HEK293 (cell line): ENCODE data around the gene LRRK1.

Source experiments
- CTCF ChIA-PET: fragments of 350-600 bp; formaldehyde crosslinking; extraction: SDS; loops from one replicate; lab custom pipeline; 2021; ENCODE audit warnings: antibody characterized with exemption; lab: Yijun Ruan, JAX
- POLR2A ChIA-PET: fragments of 300-600 bp; formaldehyde crosslinking; extraction: SDS; loops from one replicate; lab custom pipeline; 2020; ENCODE audit warnings: antibody characterized with exemption, inconsistent platforms; lab: Yijun Ruan, JAX
- H3K27ac ChIP-seq: fragments of 200-500 bp; sonication (Bioruptor generic); 2 replicates; pipeline ENCODE4 v1.5.1; 2014; ENCODE audit warnings: low read depth, low read length, control low read depth, inconsistent platforms; ENCODE audit errors: extremely low read depth
- H3K36me3 ChIP-seq, 2 experiments: fragments of 200-500 bp in 1 of 2; sonication (Bioruptor generic) in 1 of 2; 1 replicate in 1 of 2; 2 replicates in 1 of 2; pipeline ENCODE4 v1.5.1; 2014 to 2017; ENCODE audit warnings: inconsistent platforms in 2 of 2, low read length in 2 of 2; ENCODE audit not compliant: control insufficient read depth in 2 of 2, insufficient read depth in 1 of 2
- H3K4me1 ChIP-seq: fragments of 200-500 bp; sonication (Bioruptor generic); 2 replicates; pipeline ENCODE4 v1.5.1; 2014; ENCODE audit warnings: mild to moderate bottlenecking, low read length, inconsistent platforms; ENCODE audit not compliant: control insufficient read depth, insufficient read depth
- H3K4me3 ChIP-seq: 2 replicates; pipeline ENCODE4 v1.5.1; 2011; ENCODE audit warnings: low read depth, mild to moderate bottlenecking, control low read depth, low read length, moderate library complexity
- H3K9me3 ChIP-seq: fragments of 200-500 bp; sonication (Bioruptor generic); 2 replicates; pipeline ENCODE4 v1.5.1; 2014; ENCODE audit warnings: low read depth, low read length, inconsistent platforms; ENCODE audit not compliant: control insufficient read depth, insufficient read depth
- BCL6B ChIP-seq: fragments of 450-650 bp; formaldehyde crosslinking; IDR thresholded peaks from 2 replicates; pipeline ENCODE4 v1.5.1; 2017; ENCODE audit warnings: missing biosample characterization, missing genetic modification characterization
- FEZF1 ChIP-seq: fragments of 450-650 bp; formaldehyde crosslinking; IDR thresholded peaks from 2 replicates; pipeline ENCODE4 v1.5.1; 2016; ENCODE audit warnings: missing biosample characterization, missing genetic modification characterization
- GLI2 ChIP-seq: fragments of 450-650 bp; formaldehyde crosslinking; IDR thresholded peaks from 2 replicates; pipeline ENCODE4; 2017; ENCODE audit warnings: missing biosample characterization, missing genetic modification characterization, low read depth, borderline replicate concordance
- HOXC10 ChIP-seq: sonication (generic); formaldehyde crosslinking; IDR thresholded peaks from 2 replicates; pipeline ENCODE4 v1.8.1; 2023; ENCODE audit warnings: mild to moderate bottlenecking, missing genetic modification reagents
- OSR2 ChIP-seq: fragments of 450-650 bp; formaldehyde crosslinking; IDR thresholded peaks from 2 replicates; pipeline ENCODE4 v1.5.1; 2016; ENCODE audit warnings: missing biosample characterization, missing genetic modification characterization
- PRDM10 ChIP-seq: fragments of 450-650 bp; formaldehyde crosslinking; IDR thresholded peaks from 2 replicates; pipeline ENCODE4 v1.5.1; 2016; ENCODE audit warnings: missing biosample characterization, missing genetic modification characterization
- ZFP69B ChIP-seq: fragments of 450-650 bp; formaldehyde crosslinking; IDR thresholded peaks from 2 replicates; pipeline ENCODE4 v1.5.1; 2016; ENCODE audit warnings: missing biosample characterization, missing genetic modification characterization
- ZNF121 ChIP-seq: fragments of 450-650 bp; formaldehyde crosslinking; IDR thresholded peaks from 2 replicates; pipeline ENCODE4 v1.5.1; 2016; ENCODE audit warnings: missing biosample characterization, missing genetic modification characterization
- ZNF133 ChIP-seq: fragments of 450-650 bp; formaldehyde crosslinking; IDR thresholded peaks from 2 replicates; pipeline ENCODE4 v1.5.1; 2016; ENCODE audit warnings: missing biosample characterization, missing genetic modification characterization
- ZNF146 ChIP-seq: fragments of 450-650 bp; formaldehyde crosslinking; IDR thresholded peaks from 2 replicates; pipeline ENCODE4 v1.5.1; 2016; ENCODE audit warnings: missing biosample characterization, missing genetic modification characterization
- ZNF292 ChIP-seq: fragments of 450-650 bp; formaldehyde crosslinking; IDR thresholded peaks from 2 replicates; pipeline ENCODE4 v1.5.1; 2016; ENCODE audit warnings: low read depth, missing biosample characterization, missing genetic modification characterization, borderline replicate concordance
- ZNF302 ChIP-seq: fragments of 450-650 bp; formaldehyde crosslinking; IDR thresholded peaks from 2 replicates; pipeline ENCODE4 v1.5.1; 2016; ENCODE audit warnings: missing biosample characterization, missing genetic modification characterization, low read depth
- ZNF394 ChIP-seq: fragments of 450-650 bp; formaldehyde crosslinking; IDR thresholded peaks from 2 replicates; pipeline ENCODE4 v1.5.1; 2016; ENCODE audit warnings: missing biosample characterization, missing genetic modification characterization, mild to moderate bottlenecking, moderate library complexity, borderline replicate concordance
- ZNF658 ChIP-seq: fragments of 450-650 bp; formaldehyde crosslinking; IDR thresholded peaks from 2 replicates; pipeline ENCODE4; 2016; ENCODE audit warnings: missing biosample characterization, missing genetic modification characterization
- ZNF701 ChIP-seq: fragments of 450-650 bp; formaldehyde crosslinking; IDR thresholded peaks from 2 replicates; pipeline ENCODE4 v1.5.1; 2016; ENCODE audit warnings: missing biosample characterization, missing genetic modification characterization
- ZNF843 ChIP-seq: fragments of 450-650 bp; formaldehyde crosslinking; IDR thresholded peaks from 2 replicates; pipeline ENCODE4 v1.5.1; 2016; ENCODE audit warnings: missing biosample characterization, missing genetic modification characterization
- ZSCAN23 ChIP-seq: fragments of 450-650 bp; formaldehyde crosslinking; IDR thresholded peaks from 2 replicates; pipeline ENCODE4 v1.5.1; 2016; ENCODE audit warnings: missing biosample characterization, missing genetic modification characterization
- ZSCAN5A ChIP-seq: fragments of 450-650 bp; formaldehyde crosslinking; IDR thresholded peaks from 2 replicates; pipeline ENCODE4 v1.5.1; 2016; ENCODE audit warnings: missing biosample characterization, missing genetic modification characterization
- TF ChIP-seq, protein P1 (sequence below): fragments of 450-650 bp; formaldehyde crosslinking; IDR thresholded peaks from 2 replicates; pipeline ENCODE4 v1.5.1; 2016; ENCODE audit warnings: missing biosample characterization, missing genetic modification characterization
- TF ChIP-seq, protein P2 (sequence below): fragments of 450-650 bp; formaldehyde crosslinking; IDR thresholded peaks from 2 replicates; pipeline ENCODE4 v1.5.1; 2016; ENCODE audit warnings: missing biosample characterization, missing genetic modification characterization

LRRK1 gene

GRCh38 chr15:101048176-101048575, 129.0 kb downstream of the LRRK1 start:
- TF ChIP-seq GLI2 (tag by site-specific recombination) (no peak), ZSCAN23 (tag by site-specific recombination) (no peak), BCL6B (no peak), ZNF701 (tag by site-specific recombination) (no peak), ZNF302 (tag by site-specific recombination) (no peak), ZNF121 (tag by site-specific recombination) (no peak), ZSCAN5A (tag by site-specific recombination) (no peak), ZNF394 (tag by site-specific recombination) (no peak), HOXC10 (no peak), PRDM10 (no peak), FEZF1 (tag by site-specific recombination) (no peak), ZNF146 (tag by site-specific recombination) (no peak), ZNF133 (tag by site-specific recombination) (no peak), ZFP69B (no peak), ZNF843 (tag by site-specific recombination) (no peak), ZNF292 (tag by site-specific recombination) (no peak), ZNF658 (tag by site-specific recombination) (no peak), OSR2 (tag by site-specific recombination) (no peak)
- TF ChIP-seq, protein P1, sequence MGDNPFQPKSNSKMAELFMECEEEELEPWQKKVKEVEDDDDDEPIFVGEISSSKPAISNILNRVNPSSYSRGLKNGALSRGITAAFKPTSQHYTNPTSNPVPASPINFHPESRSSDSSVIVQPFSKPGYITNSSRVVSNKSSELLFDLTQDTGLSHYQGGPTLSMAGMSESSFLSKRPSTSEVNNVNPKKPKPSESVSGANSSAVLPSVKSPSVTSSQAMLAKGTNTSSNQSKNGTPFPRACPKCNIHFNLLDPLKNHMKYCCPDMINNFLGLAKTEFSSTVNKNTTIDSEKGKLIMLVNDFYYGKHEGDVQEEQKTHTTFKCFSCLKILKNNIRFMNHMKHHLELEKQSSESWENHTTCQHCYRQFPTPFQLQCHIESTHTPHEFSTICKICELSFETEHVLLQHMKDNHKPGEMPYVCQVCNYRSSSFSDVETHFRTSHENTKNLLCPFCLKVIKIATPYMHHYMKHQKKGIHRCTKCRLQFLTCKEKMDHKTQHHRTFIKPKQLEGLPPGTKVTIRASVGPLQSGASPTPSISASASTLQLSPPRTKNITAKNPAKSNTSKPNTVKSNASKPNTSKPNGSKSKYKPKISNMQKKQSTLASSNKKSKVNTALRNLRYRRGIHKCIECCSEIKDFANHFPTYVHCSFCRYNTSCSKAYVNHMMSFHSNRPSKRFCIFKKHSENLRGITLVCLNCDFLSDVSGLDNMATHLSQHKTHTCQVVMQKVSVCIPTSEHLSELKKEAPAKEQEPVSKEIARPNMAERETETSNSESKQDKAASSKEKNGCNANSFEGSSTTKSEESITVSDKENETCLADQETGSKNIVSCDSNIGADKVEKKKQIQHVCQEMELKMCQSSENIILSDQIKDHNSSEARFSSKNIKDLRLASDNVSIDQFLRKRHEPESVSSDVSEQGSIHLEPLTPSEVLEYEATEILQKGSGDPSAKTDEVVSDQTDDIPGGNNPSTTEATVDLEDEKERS (tag by site-specific recombination), result no peak
- TF ChIP-seq, protein P2, sequence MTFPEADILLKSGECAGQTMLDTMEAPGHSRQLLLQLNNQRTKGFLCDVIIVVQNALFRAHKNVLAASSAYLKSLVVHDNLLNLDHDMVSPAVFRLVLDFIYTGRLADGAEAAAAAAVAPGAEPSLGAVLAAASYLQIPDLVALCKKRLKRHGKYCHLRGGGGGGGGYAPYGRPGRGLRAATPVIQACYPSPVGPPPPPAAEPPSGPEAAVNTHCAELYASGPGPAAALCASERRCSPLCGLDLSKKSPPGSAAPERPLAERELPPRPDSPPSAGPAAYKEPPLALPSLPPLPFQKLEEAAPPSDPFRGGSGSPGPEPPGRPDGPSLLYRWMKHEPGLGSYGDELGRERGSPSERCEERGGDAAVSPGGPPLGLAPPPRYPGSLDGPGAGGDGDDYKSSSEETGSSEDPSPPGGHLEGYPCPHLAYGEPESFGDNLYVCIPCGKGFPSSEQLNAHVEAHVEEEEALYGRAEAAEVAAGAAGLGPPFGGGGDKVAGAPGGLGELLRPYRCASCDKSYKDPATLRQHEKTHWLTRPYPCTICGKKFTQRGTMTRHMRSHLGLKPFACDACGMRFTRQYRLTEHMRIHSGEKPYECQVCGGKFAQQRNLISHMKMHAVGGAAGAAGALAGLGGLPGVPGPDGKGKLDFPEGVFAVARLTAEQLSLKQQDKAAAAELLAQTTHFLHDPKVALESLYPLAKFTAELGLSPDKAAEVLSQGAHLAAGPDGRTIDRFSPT (tag by site-specific recombination), result no peak
- Histone ChIP-seq H3K4me1 (no peaks in the 10 kb centered on the region), H3K9me3 (no peaks in the 10 kb centered on the region), H3K36me3 (no peaks in the 10 kb centered on the region; a peak in 1 of 3 replicates), H3K4me3 (no peak overlapping the region), H3K27ac (no peak overlapping the region)
- POLR2A ChIA-PET, result no interaction called here
- CTCF ChIA-PET, result interaction anchor here (0.6 to 1.7 kb wide), 2 partner anchors 40 to 244 kb away, joined by 3 to 12 read pairs; no protein-coding TSS in a partner anchor
